HepG2 (cell line): ENCODE data around the gene PPM1E. TPM values are rescaled to one million over a fixed set of nuclear protein-coding genes. Genes with fewer than 3 reads are reported as not detected.

Experiments used
- BRD4 ChIP-seq: sonication (generic); formaldehyde crosslinking; IDR thresholded peaks from 2 replicates; pipeline ENCODE4 v1.4.0; 2020; ENCODE audit warnings: missing genetic modification reagents
- CBFB ChIP-seq: sonication (generic); formaldehyde crosslinking; IDR thresholded peaks from 2 replicates; pipeline ENCODE4 v1.4.0; 2020; ENCODE audit warnings: missing genetic modification reagents
- HHEX ChIP-seq: IDR thresholded peaks from 2 replicates; pipeline ENCODE4 v1.6.1; 2016; ENCODE audit warnings: control low read depth
- HMG20B ChIP-seq: conservative IDR thresholded peaks from 2 replicates; pipeline ENCODE4 v1.6.1; 2016; ENCODE audit warnings: missing genetic modification reagents, missing compliant biosample characterization
- HOXA5 ChIP-seq: sonication (generic); formaldehyde crosslinking; IDR thresholded peaks from 2 replicates; pipeline ENCODE4 v1.4.0; 2020; ENCODE audit warnings: missing genetic modification reagents
- IKZF4 ChIP-seq: sonication (generic); formaldehyde crosslinking; IDR thresholded peaks from 2 replicates; pipeline ENCODE4 v1.5.1; 2020; ENCODE audit warnings: borderline replicate concordance, mild to moderate bottlenecking, low read depth, missing genetic modification reagents; ENCODE audit errors: not compliant biosample characterization
- IRF2 ChIP-seq: IDR thresholded peaks from 2 replicates; pipeline ENCODE4 v1.6.1; 2018; ENCODE audit warnings: missing genetic modification reagents, missing compliant biosample characterization
- ISL2 ChIP-seq: sonication (generic); formaldehyde crosslinking; IDR thresholded peaks from 2 replicates; pipeline ENCODE4 v1.5.0; 2020; ENCODE audit warnings: missing genetic modification reagents
- ISX ChIP-seq: sonication (generic); formaldehyde crosslinking; conservative IDR thresholded peaks from 2 replicates; pipeline ENCODE4 v1.5.0; 2020; ENCODE audit warnings: missing genetic modification reagents
- KDM5A ChIP-seq: fragments of 200-600 bp; sonication (generic); IDR thresholded peaks from 2 replicates; pipeline ENCODE4 v1.7.0; 2018; ENCODE audit warnings: antibody characterized with exemption, mild to moderate bottlenecking, low read length, borderline replicate concordance
- KLF15 ChIP-seq: sonication (generic); formaldehyde crosslinking; IDR thresholded peaks from 2 replicates; pipeline ENCODE4 v1.8.1; 2023; ENCODE audit warnings: borderline replicate concordance, mild to moderate bottlenecking, inconsistent platforms, missing genetic modification reagents, mixed read lengths
- KLF9 ChIP-seq: IDR thresholded peaks from 2 replicates; pipeline ENCODE4 v1.6.1; 2016; ENCODE audit warnings: low read depth
- MYNN ChIP-seq: sonication (generic); formaldehyde crosslinking; IDR thresholded peaks from 2 replicates; pipeline ENCODE4 v1.4.0; 2020; ENCODE audit warnings: mild to moderate bottlenecking, low read depth, missing genetic modification reagents
- PHF21A ChIP-seq: sonication (generic); formaldehyde crosslinking; IDR thresholded peaks from 2 replicates; pipeline ENCODE4 v1.5.0; 2020; ENCODE audit warnings: mild to moderate bottlenecking, missing genetic modification reagents
- POLR2G ChIP-seq: fragments of 200-400 bp; formaldehyde crosslinking; IDR thresholded peaks from 2 replicates; pipeline ENCODE4 v1.6.1; 2018; ENCODE audit warnings: mild to moderate bottlenecking, low read depth, low read length, moderate library complexity
- SMC3 ChIP-seq: IDR thresholded peaks from 2 replicates; pipeline ENCODE4 v1.6.1; 2011; ENCODE audit warnings: low read length, improper control_type of control experiment
- TGIF2 ChIP-seq: IDR thresholded peaks from 2 replicates; pipeline ENCODE4 v1.6.1; 2016; ENCODE audit warnings: control low read depth, missing compliant biosample characterization
- U2AF1 ChIP-seq: fragments of 200-400 bp; formaldehyde crosslinking; optimal IDR thresholded peaks from 2 replicates; pipeline ENCODE3; 2017; ENCODE audit warnings: mild to moderate bottlenecking, low read depth, low read length
- ZKSCAN5 ChIP-seq: sonication (generic); formaldehyde crosslinking; IDR thresholded peaks from 2 replicates; pipeline ENCODE4 v1.5.1; 2020; ENCODE audit warnings: mild to moderate bottlenecking, missing genetic modification reagents
- ZNF207 ChIP-seq: fragments of 450-650 bp; IDR thresholded peaks from 2 replicates; pipeline ENCODE4 v1.6.1; 2016; ENCODE audit warnings: antibody characterized with exemption, borderline replicate concordance
- ZNF253 ChIP-seq: sonication (generic); formaldehyde crosslinking; IDR thresholded peaks from 2 replicates; pipeline ENCODE4 v1.8.0; 2022; ENCODE audit warnings: mild to moderate bottlenecking, missing genetic modification reagents, borderline replicate concordance
- ZNF563 ChIP-seq: sonication (generic); formaldehyde crosslinking; IDR thresholded peaks from 2 replicates; pipeline ENCODE4 v1.8.0; 2022; ENCODE audit warnings: mild to moderate bottlenecking, moderate library complexity, missing genetic modification reagents
- ZNF589 ChIP-seq: sonication (generic); formaldehyde crosslinking; conservative IDR thresholded peaks from 2 replicates; pipeline ENCODE4 v1.8.0; 2022; ENCODE audit warnings: mild to moderate bottlenecking, moderate library complexity, missing genetic modification reagents
- polyA plus RNA-seq, 8 experiments: library from polyadenylated mRNA; depleted of rRNA in 3 of 8; stranded (reverse) in 7 of 8; unstranded in 1 of 8; fragments of >200 nt; fragmentation: Illumina TruSeq in 4 of 8; extraction: Trizol in 4 of 8; gene quantifications; 2 replicates each; pipeline versions ENCODE4 v1.2.1 to v1.2.3, GENCODE V29; 2011 to 2016; ENCODE audit warnings: low read depth in 4 of 8, missing spikeins in 1 of 8, mixed read lengths in 1 of 8; ENCODE audit not compliant: insufficient read depth in 1 of 8
- total RNA-seq, 5 experiments: library from RNA; depleted of rRNA; stranded (reverse); fragments of >200 nt; fragmentation: Illumina TruSeq; extraction: Trizol; gene quantifications; 2 replicates each; pipeline ENCODE4 v1.2.3, GENCODE V29; 2016; ENCODE audit warnings: low read depth in 1 of 5
- TF ChIP-seq, protein P1 (sequence below): sonication (generic); formaldehyde crosslinking; IDR thresholded peaks from 2 replicates; pipeline ENCODE4 v1.9.0; 2021; ENCODE audit warnings: missing genetic modification reagents, borderline replicate concordance
- TF ChIP-seq, protein P2 (sequence below): sonication (generic); formaldehyde crosslinking; IDR thresholded peaks from 2 replicates; pipeline ENCODE4 v1.4.0; 2020; ENCODE audit warnings: missing genetic modification reagents
- TF ChIP-seq, protein P3 (sequence below): IDR thresholded peaks from 2 replicates; pipeline ENCODE4 v1.6.1; 2016; ENCODE audit warnings: mild to moderate bottlenecking
- TF ChIP-seq, protein P4 (sequence below): sonication (generic); formaldehyde crosslinking; IDR thresholded peaks from 2 replicates; pipeline ENCODE4 v1.4.0; 2020; ENCODE audit warnings: mild to moderate bottlenecking, low read depth, missing genetic modification reagents

Gene PPM1E
- total and polyA plus RNA-seq, 2 of the 13 experiments (the other 11 are each of a cell fraction or from before 2014, with no cell fraction given), result 0.15 TPM; not detected in 1

DNA sequence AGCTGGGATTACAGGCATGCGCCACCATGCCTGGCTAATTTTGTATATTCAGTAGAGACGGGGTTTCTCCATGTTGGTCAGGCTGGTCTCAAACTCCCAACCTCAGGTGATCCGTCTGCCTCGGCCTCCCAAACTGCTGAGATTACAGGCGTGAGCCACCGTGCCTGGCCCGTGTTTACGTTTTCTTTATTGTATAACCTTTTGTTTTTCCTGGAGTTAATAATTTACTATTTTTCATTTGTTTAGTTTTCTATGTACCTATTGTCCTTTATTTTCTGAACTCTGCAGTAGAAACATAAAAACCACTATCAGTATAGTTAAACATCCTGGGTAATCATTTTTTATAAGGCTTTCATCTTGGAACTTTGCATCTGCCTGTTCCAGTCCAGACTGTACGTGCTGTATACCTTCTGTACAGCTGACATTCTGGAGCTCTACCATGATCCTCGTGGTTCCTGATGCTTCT, 73.6 kb downstream of the PPM1E start (continued):
- TF ChIP-seq, protein P1, sequence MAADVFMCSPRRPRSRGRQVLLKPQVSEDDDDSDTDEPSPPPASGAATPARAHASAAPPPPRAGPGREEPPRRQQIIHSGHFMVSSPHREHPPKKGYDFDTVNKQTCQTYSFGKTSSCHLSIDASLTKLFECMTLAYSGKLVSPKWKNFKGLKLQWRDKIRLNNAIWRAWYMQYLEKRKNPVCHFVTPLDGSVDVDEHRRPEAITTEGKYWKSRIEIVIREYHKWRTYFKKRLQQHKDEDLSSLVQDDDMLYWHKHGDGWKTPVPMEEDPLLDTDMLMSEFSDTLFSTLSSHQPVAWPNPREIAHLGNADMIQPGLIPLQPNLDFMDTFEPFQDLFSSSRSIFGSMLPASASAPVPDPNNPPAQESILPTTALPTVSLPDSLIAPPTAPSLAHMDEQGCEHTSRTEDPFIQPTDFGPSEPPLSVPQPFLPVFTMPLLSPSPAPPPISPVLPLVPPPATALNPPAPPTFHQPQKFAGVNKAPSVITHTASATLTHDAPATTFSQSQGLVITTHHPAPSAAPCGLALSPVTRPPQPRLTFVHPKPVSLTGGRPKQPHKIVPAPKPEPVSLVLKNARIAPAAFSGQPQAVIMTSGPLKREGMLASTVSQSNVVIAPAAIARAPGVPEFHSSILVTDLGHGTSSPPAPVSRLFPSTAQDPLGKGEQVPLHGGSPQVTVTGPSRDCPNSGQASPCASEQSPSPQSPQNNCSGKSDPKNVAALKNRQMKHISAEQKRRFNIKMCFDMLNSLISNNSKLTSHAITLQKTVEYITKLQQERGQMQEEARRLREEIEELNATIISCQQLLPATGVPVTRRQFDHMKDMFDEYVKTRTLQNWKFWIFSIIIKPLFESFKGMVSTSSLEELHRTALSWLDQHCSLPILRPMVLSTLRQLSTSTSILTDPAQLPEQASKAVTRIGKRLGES (CRISPR knock-in tag), result no peak
- no peak for TF ChIP-seq SMC3
- no peak for TF ChIP-seq HHEX (CRISPR knock-in tag)
- TF ChIP-seq MYNN (CRISPR knock-in tag), result no peak
- no peak for TF ChIP-seq TGIF2 (CRISPR knock-in tag)
- TF ChIP-seq ZKSCAN5 (CRISPR knock-in tag), result no peak
- no peak for TF ChIP-seq ISX (CRISPR knock-in tag)
- no peak for TF ChIP-seq ZNF589 (CRISPR knock-in tag)
- no peak for TF ChIP-seq HMG20B (CRISPR knock-in tag)
- no peak for TF ChIP-seq HOXA5 (CRISPR knock-in tag)
- 0 out of 2 replicates have a peak, but pooled peaks have one; percentile 64 for TF ChIP-seq IRF2 (CRISPR knock-in tag)
- no peak; the same call in 1 of the 2 replicates for TF ChIP-seq ISL2
- TF ChIP-seq PHF21A (CRISPR knock-in tag), result no peak
- no peak for TF ChIP-seq U2AF1
- no peak for TF ChIP-seq ZNF253 (CRISPR knock-in tag)
- TF ChIP-seq, protein P2, sequence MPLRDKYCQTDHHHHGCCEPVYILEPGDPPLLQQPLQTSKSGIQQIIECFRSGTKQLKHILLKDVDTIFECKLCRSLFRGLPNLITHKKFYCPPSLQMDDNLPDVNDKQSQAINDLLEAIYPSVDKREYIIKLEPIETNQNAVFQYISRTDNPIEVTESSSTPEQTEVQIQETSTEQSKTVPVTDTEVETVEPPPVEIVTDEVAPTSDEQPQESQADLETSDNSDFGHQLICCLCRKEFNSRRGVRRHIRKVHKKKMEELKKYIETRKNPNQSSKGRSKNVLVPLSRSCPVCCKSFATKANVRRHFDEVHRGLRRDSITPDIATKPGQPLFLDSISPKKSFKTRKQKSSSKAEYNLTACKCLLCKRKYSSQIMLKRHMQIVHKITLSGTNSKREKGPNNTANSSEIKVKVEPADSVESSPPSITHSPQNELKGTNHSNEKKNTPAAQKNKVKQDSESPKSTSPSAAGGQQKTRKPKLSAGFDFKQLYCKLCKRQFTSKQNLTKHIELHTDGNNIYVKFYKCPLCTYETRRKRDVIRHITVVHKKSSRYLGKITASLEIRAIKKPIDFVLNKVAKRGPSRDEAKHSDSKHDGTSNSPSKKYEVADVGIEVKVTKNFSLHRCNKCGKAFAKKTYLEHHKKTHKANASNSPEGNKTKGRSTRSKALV (CRISPR knock-in tag), result no peak
- TF ChIP-seq KDM5A, result no peak
- TF ChIP-seq ZNF207, result no peak
- TF ChIP-seq KLF9, result no peak
- no peak for TF ChIP-seq CBFB (CRISPR knock-in tag)
- no peak for TF ChIP-seq ZNF563
- TF ChIP-seq, protein P3, sequence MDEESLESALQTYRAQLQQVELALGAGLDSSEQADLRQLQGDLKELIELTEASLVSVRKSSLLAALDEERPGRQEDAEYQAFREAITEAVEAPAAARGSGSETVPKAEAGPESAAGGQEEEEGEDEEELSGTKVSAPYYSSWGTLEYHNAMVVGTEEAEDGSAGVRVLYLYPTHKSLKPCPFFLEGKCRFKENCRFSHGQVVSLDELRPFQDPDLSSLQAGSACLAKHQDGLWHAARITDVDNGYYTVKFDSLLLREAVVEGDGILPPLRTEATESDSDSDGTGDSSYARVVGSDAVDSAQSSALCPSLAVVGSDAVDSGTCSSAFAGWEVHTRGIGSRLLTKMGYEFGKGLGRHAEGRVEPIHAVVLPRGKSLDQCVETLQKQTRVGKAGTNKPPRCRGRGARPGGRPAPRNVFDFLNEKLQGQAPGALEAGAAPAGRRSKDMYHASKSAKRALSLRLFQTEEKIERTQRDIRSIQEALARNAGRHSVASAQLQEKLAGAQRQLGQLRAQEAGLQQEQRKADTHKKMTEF (CRISPR knock-in tag), result peak; percentile 92
- TF ChIP-seq KLF15 (CRISPR knock-in tag), result no peak
- no peak for TF ChIP-seq BRD4 (CRISPR knock-in tag)
- no peak for TF ChIP-seq IKZF4 (CRISPR knock-in tag)
- TF ChIP-seq, protein P4, sequence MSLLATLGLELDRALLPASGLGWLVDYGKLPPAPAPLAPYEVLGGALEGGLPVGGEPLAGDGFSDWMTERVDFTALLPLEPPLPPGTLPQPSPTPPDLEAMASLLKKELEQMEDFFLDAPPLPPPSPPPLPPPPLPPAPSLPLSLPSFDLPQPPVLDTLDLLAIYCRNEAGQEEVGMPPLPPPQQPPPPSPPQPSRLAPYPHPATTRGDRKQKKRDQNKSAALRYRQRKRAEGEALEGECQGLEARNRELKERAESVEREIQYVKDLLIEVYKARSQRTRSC (CRISPR knock-in tag), result no peak
- no peak for TF ChIP-seq POLR2G
